Endothelial cell of umbilical vein (primary cell): ENCODE results near the gene CNPPD1. TPM values are rescaled to one million over a fixed set of nuclear protein-coding genes. Genes with fewer than 3 reads are reported as not detected.

Source experiments
- BruUV-seq: library from RNA; stranded (reverse); fragments of 400-500 nt; replicated peaks from 2 replicates; lab custom pipeline; 2021; lab: Mats Ljungman, UMichigan
- CTCF ChIA-PET: fragments of 300-600, 350-600 bp; sonication (Branson Sonifier 250); formaldehyde crosslinking; loops from one replicate; lab custom pipeline; 2021; ENCODE audit warnings: antibody characterized with exemption, inconsistent platforms; lab: Charles Lee
- POLR2A ChIA-PET: fragments of 300-600, 350-600 bp; sonication (Branson Sonifier 250); formaldehyde crosslinking; loops from one replicate; lab custom pipeline; 2021; ENCODE audit warnings: antibody characterized with exemption, inconsistent platforms; lab: Charles Lee
- DNase-seq: peaks from one replicate; pipeline ENCODE4 v3.0.0-alpha.2; 2011; ENCODE audit warnings: low read depth, low spot score
- FAIRE-seq: peaks from 2 replicates; lab custom pipeline; 2011; peaks lifted over from hg19 to GRCh38; lab: Jason Lieb, UNC
- H2AFZ ChIP-seq: 2 replicates; pipeline ENCODE4 v1.6.0; 2012; ENCODE audit warnings: low read depth, low read length, control low read depth, inconsistent platforms
- H3K27ac ChIP-seq: 2 replicates; pipeline ENCODE4 v1.5.1; 2011; ENCODE audit warnings: low read depth, mild to moderate bottlenecking, control low read depth, low read length, moderate library complexity; ENCODE audit not compliant: insufficient read depth
- H3K27me3 ChIP-seq, 2 experiments: 2 replicates each; pipeline versions ENCODE4 v1.6.0 to v1.6.1; 2011; ENCODE audit warnings: low read length in 2 of 2, mixed read lengths in 1 of 2; ENCODE audit not compliant: control insufficient read depth in 2 of 2, insufficient read depth in 2 of 2
- H3K36me3 ChIP-seq, 2 experiments: 2 replicates in 1 of 2; 3 replicates in 1 of 2; pipeline ENCODE4 v1.5.1; 2011; ENCODE audit warnings: low read length in 2 of 2, mild to moderate bottlenecking in 1 of 2, moderate library complexity in 1 of 2; ENCODE audit not compliant: control insufficient read depth in 2 of 2, insufficient read depth in 2 of 2; ENCODE audit errors: extremely low read depth in 1 of 2
- H3K4me1 ChIP-seq: 3 replicates; pipeline ENCODE4 v1.5.1; 2011; ENCODE audit warnings: mild to moderate bottlenecking, low read length; ENCODE audit not compliant: control insufficient read depth, insufficient read depth; ENCODE audit errors: extremely low read depth
- H3K4me2 ChIP-seq: 2 replicates; pipeline ENCODE4 v1.6.1; 2011; ENCODE audit warnings: low read length, control low read depth, mixed read lengths; ENCODE audit not compliant: insufficient read depth
- H3K4me3 ChIP-seq, 3 experiments: fragments of 200-600 bp in 1 of 3; sonication (generic), shearing (Covaris generic) in 1 of 3; replicated peaks in 1 of 3; 2 replicates each; pipeline ENCODE4 v1.5.1; 2011 to 2016; ENCODE audit warnings: control low read depth in 3 of 3, low read length in 3 of 3, mild to moderate bottlenecking in 2 of 3, inconsistent platforms in 1 of 3, low read depth in 1 of 3, moderate library complexity in 1 of 3; ENCODE audit not compliant: insufficient read depth in 1 of 3
- H3K79me2 ChIP-seq: 2 replicates; pipeline ENCODE4 v1.6.0; 2012; ENCODE audit warnings: low read length, inconsistent platforms; ENCODE audit not compliant: control insufficient read depth, insufficient read depth
- H3K9ac ChIP-seq: replicated peaks from 2 replicates; pipeline ENCODE3; 2011; ENCODE audit warnings: low read length, control low read depth; ENCODE audit not compliant: insufficient read depth; ENCODE audit errors: extremely low read depth
- H3K9me1 ChIP-seq: replicated peaks from 3 replicates; pipeline ENCODE4 v1.6.0; 2011; ENCODE audit warnings: mild to moderate bottlenecking, low read length; ENCODE audit not compliant: control insufficient read depth, insufficient read depth; ENCODE audit errors: extremely low read depth
- H3K9me3 ChIP-seq: replicated peaks from 2 replicates; pipeline ENCODE4 v1.5.1; 2012; ENCODE audit warnings: low read length, inconsistent platforms; ENCODE audit not compliant: control insufficient read depth, insufficient read depth
- H4K20me1 ChIP-seq: replicated peaks from 2 replicates; pipeline ENCODE3; 2011; ENCODE audit warnings: mild to moderate bottlenecking, low read length; ENCODE audit not compliant: control insufficient read depth, insufficient read depth; ENCODE audit errors: extremely low read depth
- FOS ChIP-seq: IDR thresholded peaks from 2 replicates; pipeline ENCODE4 v1.6.1; 2011; ENCODE audit warnings: mild to moderate bottlenecking, low read length, moderate library complexity, borderline replicate concordance; ENCODE audit not compliant: insufficient read depth
- GATA2 ChIP-seq: IDR thresholded peaks from 2 replicates; pipeline ENCODE4 v1.7.0; 2011; ENCODE audit warnings: low read depth, mild to moderate bottlenecking, moderate library complexity, mixed read lengths, low read length; ENCODE audit not compliant: insufficient read length, insufficient read depth
- dilution Hi-C: fragments of 300-500 bp; cut with MboI; formaldehyde crosslinking; loops from one replicate; pipeline ENCODE4 v1.15.0; 2019; ENCODE audit warnings: low sequenced_read_pairs; ENCODE audit not compliant: extremely low pct_ligation_motif_present
- intact Hi-C: fragments of 100-400 bp; cut with micrococcal nuclease; formaldehyde crosslinking; loops from one replicate; pipeline ENCODE4 v1.10.0; 2022
- polyA plus RNA-seq, 4 experiments: library from polyadenylated mRNA; depleted of rRNA in 3 of 4; stranded (reverse) in 3 of 4; unstranded in 1 of 4; fragments of >200 nt; gene quantifications; 2 replicates each; pipeline versions ENCODE4 v1.2.1 to v1.2.3, GENCODE V29; 2011 to 2012; ENCODE audit warnings: missing spikeins in 1 of 4
- total RNA-seq: library from RNA; stranded (reverse); gene quantifications from 2 replicates; pipeline ENCODE4 v1.2.3, GENCODE V29; 2021
- TF ChIP-seq, protein P1 (sequence below), 2 donors: IDR thresholded peaks; 1 replicate in 1 of 2; 2 replicates in 1 of 2; pipeline ENCODE4 v1.5.1; 2011; ENCODE audit warnings: low read length in 2 of 2, mild to moderate bottlenecking in 2 of 2, moderate library complexity in 2 of 2, control low read depth in 1 of 2, inconsistent platforms in 1 of 2, low read depth in 1 of 2; ENCODE audit not compliant: insufficient read depth in 1 of 2; ENCODE audit errors: extremely low read depth in 1 of 2

Gene CNPPD1
- total and polyA plus RNA-seq, 2 donors (not counting 3 experiments of a cell fraction or from before 2014, with no cell fraction given), result 44.0 to 55.7 TPM

DNA sequence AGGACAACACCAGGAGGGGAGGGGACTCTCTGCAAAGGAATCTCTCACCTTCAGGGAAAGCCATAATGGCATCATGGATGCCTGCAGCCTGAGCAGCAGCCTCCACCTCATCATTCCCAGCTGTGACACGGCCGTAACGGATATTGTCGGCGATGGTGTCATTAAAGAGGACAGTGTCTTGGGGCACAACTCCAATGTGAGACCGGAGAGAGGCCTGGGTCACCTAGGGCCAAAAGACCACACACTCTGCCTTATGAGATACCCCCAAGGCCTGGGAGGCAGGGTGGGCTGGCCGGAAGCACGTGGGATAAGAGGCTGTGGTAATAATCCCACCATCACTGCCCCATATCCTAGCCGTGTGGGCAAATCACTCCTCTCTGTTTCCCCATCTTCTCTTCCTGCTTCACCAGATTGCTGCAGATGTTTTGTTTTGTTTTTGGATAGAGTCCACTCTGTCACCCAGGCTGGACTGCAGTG is 34.2 kb upstream of the CNPPD1 start:
- no TSS peak for BruUV-seq
- Histone ChIP-seq H3K79me2 (no peaks in the 10 kb centered on the region), H3K9me3 (no peaks in the 10 kb centered on the region), H3K9ac (no peak overlapping the region), H3K9me1 (no peaks in the 10 kb centered on the region), H3K4me3 (no peak overlapping the region), H2AFZ (no peak overlapping the region), H4K20me1 (no peaks in the 10 kb centered on the region), H3K36me3 (peaks cover 3 to 13% of the 10 kb centered on the region in 2 experiments), H3K27ac (no peak overlapping the region), H3K4me2 (no peak overlapping the region), H3K4me1 (peaks cover 17% of the 10 kb centered on the region), H3K27me3 (no peaks in the 10 kb centered on the region)
- ChIA-PET CTCF (interaction anchor here (0.7 to 1.4 kb wide), 9 partner anchors 13 to 420 kb away, joined by 3 to 28 read pairs (median 5); partner anchors contain the start of genes CNPPD1, GLB1L, NHEJ1 and STK16), POLR2A (interaction anchor here (0.5 kb wide), 1 partner anchor 31 kb away, joined by 5 read pairs; no protein-coding TSS in a partner anchor)
- dilution Hi-C loops (no loop called here), intact Hi-C loops (loop anchor here (1.0 kb wide), 3 partner anchors 35 to 51 kb away; partner anchors contain the start of genes CNPPD1 and NHEJ1)
- FAIRE-seq, result no peak
- DNase-seq, result no peak
- TF ChIP-seq, protein P1, sequence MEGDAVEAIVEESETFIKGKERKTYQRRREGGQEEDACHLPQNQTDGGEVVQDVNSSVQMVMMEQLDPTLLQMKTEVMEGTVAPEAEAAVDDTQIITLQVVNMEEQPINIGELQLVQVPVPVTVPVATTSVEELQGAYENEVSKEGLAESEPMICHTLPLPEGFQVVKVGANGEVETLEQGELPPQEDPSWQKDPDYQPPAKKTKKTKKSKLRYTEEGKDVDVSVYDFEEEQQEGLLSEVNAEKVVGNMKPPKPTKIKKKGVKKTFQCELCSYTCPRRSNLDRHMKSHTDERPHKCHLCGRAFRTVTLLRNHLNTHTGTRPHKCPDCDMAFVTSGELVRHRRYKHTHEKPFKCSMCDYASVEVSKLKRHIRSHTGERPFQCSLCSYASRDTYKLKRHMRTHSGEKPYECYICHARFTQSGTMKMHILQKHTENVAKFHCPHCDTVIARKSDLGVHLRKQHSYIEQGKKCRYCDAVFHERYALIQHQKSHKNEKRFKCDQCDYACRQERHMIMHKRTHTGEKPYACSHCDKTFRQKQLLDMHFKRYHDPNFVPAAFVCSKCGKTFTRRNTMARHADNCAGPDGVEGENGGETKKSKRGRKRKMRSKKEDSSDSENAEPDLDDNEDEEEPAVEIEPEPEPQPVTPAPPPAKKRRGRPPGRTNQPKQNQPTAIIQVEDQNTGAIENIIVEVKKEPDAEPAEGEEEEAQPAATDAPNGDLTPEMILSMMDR (IDR thresholded peaks at IDR 0.05; ENCODE audit: extremely low read depth in 1 of 2, insufficient read depth in 1 of 2, low read depth in 1 of 2, low read length in 2 of 2), result no peak
- no peak for TF ChIP-seq FOS
- TF ChIP-seq GATA2, result no peak
